ENCODE measurements around the gene FHOD3.

GRCh38 chr18:36380173-36380827 lies 82.8 kb downstream of the FHOD3 start:
- TF ChIP-seq, protein P1, sequence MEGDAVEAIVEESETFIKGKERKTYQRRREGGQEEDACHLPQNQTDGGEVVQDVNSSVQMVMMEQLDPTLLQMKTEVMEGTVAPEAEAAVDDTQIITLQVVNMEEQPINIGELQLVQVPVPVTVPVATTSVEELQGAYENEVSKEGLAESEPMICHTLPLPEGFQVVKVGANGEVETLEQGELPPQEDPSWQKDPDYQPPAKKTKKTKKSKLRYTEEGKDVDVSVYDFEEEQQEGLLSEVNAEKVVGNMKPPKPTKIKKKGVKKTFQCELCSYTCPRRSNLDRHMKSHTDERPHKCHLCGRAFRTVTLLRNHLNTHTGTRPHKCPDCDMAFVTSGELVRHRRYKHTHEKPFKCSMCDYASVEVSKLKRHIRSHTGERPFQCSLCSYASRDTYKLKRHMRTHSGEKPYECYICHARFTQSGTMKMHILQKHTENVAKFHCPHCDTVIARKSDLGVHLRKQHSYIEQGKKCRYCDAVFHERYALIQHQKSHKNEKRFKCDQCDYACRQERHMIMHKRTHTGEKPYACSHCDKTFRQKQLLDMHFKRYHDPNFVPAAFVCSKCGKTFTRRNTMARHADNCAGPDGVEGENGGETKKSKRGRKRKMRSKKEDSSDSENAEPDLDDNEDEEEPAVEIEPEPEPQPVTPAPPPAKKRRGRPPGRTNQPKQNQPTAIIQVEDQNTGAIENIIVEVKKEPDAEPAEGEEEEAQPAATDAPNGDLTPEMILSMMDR (IDR thresholded peaks at IDR 0.05) = no peak
- TF ChIP-seq POLR2AphosphoS5 (IDR thresholded peaks at IDR 0.05; ENCODE audit: low read depth, low read length) = no peak

Measured in Panc1 (cell line).